ENCODE measurements around the gene CCL18.
"Not testable (repeated sequence)": the region's sequence is repeated elsewhere in the genome, so short reads cannot be mapped to it uniquely, and the experiment has no call there.

GRCh38 chr17:36104246-36104645 lies 40.2 kb downstream of the CCL18 start:
- TF ChIP-seq RAD21 (conservative IDR thresholded peaks at IDR 0.05); EP300 (conservative IDR thresholded peaks at IDR 0.05; ENCODE audit: poor library complexity, severe bottlenecking); POLR2AphosphoS5 (IDR thresholded peaks at IDR 0.05); EZH2 (IDR thresholded peaks at IDR 0.05; ENCODE audit: borderline replicate concordance, insufficient read depth, low read length, poor library complexity, severe bottlenecking): not testable (repeated sequence)
- TF ChIP-seq, protein P1, sequence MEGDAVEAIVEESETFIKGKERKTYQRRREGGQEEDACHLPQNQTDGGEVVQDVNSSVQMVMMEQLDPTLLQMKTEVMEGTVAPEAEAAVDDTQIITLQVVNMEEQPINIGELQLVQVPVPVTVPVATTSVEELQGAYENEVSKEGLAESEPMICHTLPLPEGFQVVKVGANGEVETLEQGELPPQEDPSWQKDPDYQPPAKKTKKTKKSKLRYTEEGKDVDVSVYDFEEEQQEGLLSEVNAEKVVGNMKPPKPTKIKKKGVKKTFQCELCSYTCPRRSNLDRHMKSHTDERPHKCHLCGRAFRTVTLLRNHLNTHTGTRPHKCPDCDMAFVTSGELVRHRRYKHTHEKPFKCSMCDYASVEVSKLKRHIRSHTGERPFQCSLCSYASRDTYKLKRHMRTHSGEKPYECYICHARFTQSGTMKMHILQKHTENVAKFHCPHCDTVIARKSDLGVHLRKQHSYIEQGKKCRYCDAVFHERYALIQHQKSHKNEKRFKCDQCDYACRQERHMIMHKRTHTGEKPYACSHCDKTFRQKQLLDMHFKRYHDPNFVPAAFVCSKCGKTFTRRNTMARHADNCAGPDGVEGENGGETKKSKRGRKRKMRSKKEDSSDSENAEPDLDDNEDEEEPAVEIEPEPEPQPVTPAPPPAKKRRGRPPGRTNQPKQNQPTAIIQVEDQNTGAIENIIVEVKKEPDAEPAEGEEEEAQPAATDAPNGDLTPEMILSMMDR (IDR thresholded peaks at IDR 0.05; ENCODE audit: poor library complexity, severe bottlenecking): not testable (repeated sequence)
